ENCODE data around the gene AVPR2. TPM values are rescaled to one million over a fixed set of nuclear protein-coding genes. Genes with fewer than 3 reads are reported as not detected.

AVPR2 gene
- polyA plus RNA-seq, 3 donors: 1.4 to 2.4 (median 1.7) TPM

GRCh38 chrX:153948847-153949805 is 44.7 kb downstream of the AVPR2 start:
- DNase-seq (ENCODE audit: low read depth in 3 of 3, low spot score in 2 of 3): no peak

GRCh38 chrX:153950127-153950526 is 45.7 kb downstream of the AVPR2 start:
- DNase-seq (ENCODE audit: low read depth in 3 of 3, low spot score in 2 of 3): no peak

- no peak for DNase-seq (ENCODE audit: low read depth in 3 of 3, low spot score in 2 of 3)
These were observed 47.4 kb downstream of the AVPR2 start for GRCh38 chrX:153951683-153952372.

- no peak for DNase-seq (ENCODE audit: low read depth in 3 of 3, low spot score in 2 of 3)
These were observed 48.0 kb downstream of the AVPR2 start for GRCh38 chrX:153952373-153953026.

- DNase-seq (ENCODE audit: low read depth in 3 of 3, low spot score in 2 of 3): no peak
These were observed 48.9 kb downstream of the AVPR2 start for GRCh38 chrX:153953342-153953830.

GRCh38 chrX:153953892-153954557 is 49.6 kb downstream of the AVPR2 start:
- DNase-seq (ENCODE audit: low read depth in 3 of 3, low spot score in 2 of 3): no peak

- no peak for DNase-seq (ENCODE audit: low read depth in 3 of 3, low spot score in 2 of 3)
These were observed 50.2 kb downstream of the AVPR2 start for GRCh38 chrX:153954558-153955227.

- DNase-seq (ENCODE audit: low read depth in 3 of 3, low spot score in 2 of 3): no peak
These were observed 50.8 kb downstream of the AVPR2 start for GRCh38 chrX:153955228-153955732.

- DNase-seq (ENCODE audit: low read depth in 3 of 3, low spot score in 2 of 3): no peak
These were observed 51.8 kb downstream of the AVPR2 start for GRCh38 chrX:153956044-153956907.

Other genes with a start within 250 kb of the AVPR2 start
- 1 to 10 TPM; 4.8 to 7.0 (median 5.6) TPM for gene PNCK, start 230.9 kb upstream of the AVPR2 start, polyA plus RNA-seq (ENCODE audit: insufficient read length in 3 of 3)
- 10 to 100 TPM; 39.9 to 47.3 (median 40.5) TPM for gene SLC6A8, start 216.7 kb upstream of the AVPR2 start, polyA plus RNA-seq (ENCODE audit: insufficient read length in 3 of 3)
- 100 to 1,000 TPM; 191 to 206 (median 202) TPM for gene BCAP31, start 180.3 kb upstream of the AVPR2 start, polyA plus RNA-seq (ENCODE audit: insufficient read length in 3 of 3)
- gene ABCD1, start 179.8 kb upstream of the AVPR2 start, polyA plus RNA-seq (ENCODE audit: insufficient read length in 3 of 3): 1 to 10 TPM; 7.2 to 7.7 (median 7.4) TPM
- 1 to 10 TPM in 2 of 3 donors, under 1 TPM in 1; 0.96 to 1.7 (median 1.6) TPM for gene PLXNB3, start 140.4 kb upstream of the AVPR2 start, polyA plus RNA-seq (ENCODE audit: insufficient read length in 3 of 3)
- under 1 TPM; 0.55 to 0.78 (median 0.72) TPM for gene SRPK3, start 123.6 kb upstream of the AVPR2 start, polyA plus RNA-seq (ENCODE audit: insufficient read length in 3 of 3)
- gene IDH3G, start 110.3 kb upstream of the AVPR2 start, polyA plus RNA-seq (ENCODE audit: insufficient read length in 3 of 3): 10 to 100 TPM; 71.7 to 83.7 (median 77.2) TPM
- gene SSR4, start 110.0 kb upstream of the AVPR2 start, polyA plus RNA-seq (ENCODE audit: insufficient read length in 3 of 3): 100 to 1,000 TPM; 135 to 164 (median 160) TPM
- 1 to 10 TPM; 6.8 to 7.1 (median 6.9) TPM for gene PDZD4, start 74.1 kb upstream of the AVPR2 start, polyA plus RNA-seq (ENCODE audit: insufficient read length in 3 of 3)
- gene L1CAM, start 18.5 kb upstream of the AVPR2 start, polyA plus RNA-seq (ENCODE audit: insufficient read length in 3 of 3): 10 to 100 TPM; 39.8 to 50.8 (median 47.8) TPM
- 10 to 100 TPM; 23.5 to 25.8 (median 23.5) TPM for gene ARHGAP4, start 21.6 kb downstream of the AVPR2 start, polyA plus RNA-seq (ENCODE audit: insufficient read length in 3 of 3)
- 10 to 100 TPM; 54.7 to 62.2 (median 61.4) TPM for gene NAA10, start 30.4 kb downstream of the AVPR2 start, polyA plus RNA-seq (ENCODE audit: insufficient read length in 3 of 3)
- 10 to 100 TPM; 13.9 to 17.9 (median 17.2) TPM for gene RENBP, start 40.0 kb downstream of the AVPR2 start, polyA plus RNA-seq (ENCODE audit: insufficient read length in 3 of 3)
- 10 to 100 TPM; 31.7 to 37.5 (median 36.7) TPM for gene HCFC1, start 67.1 kb downstream of the AVPR2 start, polyA plus RNA-seq (ENCODE audit: insufficient read length in 3 of 3)
- gene TMEM187, start 68.1 kb downstream of the AVPR2 start, polyA plus RNA-seq (ENCODE audit: insufficient read length in 3 of 3): 1 to 10 TPM; 5.8 to 6.1 (median 6.0) TPM
- 10 to 100 TPM; 47.8 to 55.8 (median 53.0) TPM for gene IRAK1, start 115.2 kb downstream of the AVPR2 start, polyA plus RNA-seq (ENCODE audit: insufficient read length in 3 of 3)
- gene MECP2, start 193.0 kb downstream of the AVPR2 start, polyA plus RNA-seq (ENCODE audit: insufficient read length in 3 of 3): 10 to 100 TPM; 23.6 to 27.9 (median 27.4) TPM
- not detected for gene OPN1LW, start 239.6 kb downstream of the AVPR2 start, polyA plus RNA-seq (ENCODE audit: insufficient read length in 3 of 3)

Measured in right renal cortex interstitium (tissue), 3 donors.